Natural killer cell (primary cell): ENCODE results near the gene SLFNL1. TPM values are rescaled to one million over a fixed set of nuclear protein-coding genes. Genes with fewer than 3 reads are reported as not detected.

ENCODE experiments used
- ATAC-seq, 3 donors: fragments of 150-1000 bp in 2 of 3; fragments of 200-7000 bp in 1 of 3; cut with Tn5 transposase; 1 replicate in 1 of 3; 2 replicates in 2 of 3; pipeline ENCODE4 v1.10.0; 2021; ENCODE audit warnings: mild to moderate bottlenecking in 2 of 3, moderate library complexity in 2 of 3
- DNase-seq, 2 donors: peaks; one replicate each; pipeline versions ENCODE4 v3.0.0 to v3.0.0-alpha.2; 2013 to 2021; ENCODE audit warnings: mixed read lengths in 1 of 2
- H3K27ac ChIP-seq: one replicate; pipeline ENCODE4 v1.5.1; 2013; ENCODE audit warnings: mild to moderate bottlenecking, low read length
- H3K27me3 ChIP-seq: one replicate; pipeline ENCODE4 v1.6.1; 2013; ENCODE audit warnings: low read length; ENCODE audit not compliant: control insufficient read depth, insufficient read depth
- H3K36me3 ChIP-seq: one replicate; pipeline ENCODE4 v1.6.1; 2013; ENCODE audit warnings: low read length; ENCODE audit not compliant: control insufficient read depth, insufficient read depth
- H3K4me1 ChIP-seq: one replicate; pipeline ENCODE4 v1.6.1; 2013; ENCODE audit warnings: low read length; ENCODE audit not compliant: control insufficient read depth, insufficient read depth
- H3K4me3 ChIP-seq: one replicate; pipeline ENCODE4 v1.5.1; 2013; ENCODE audit warnings: low read length
- H3K9me3 ChIP-seq: one replicate; pipeline ENCODE4 v1.6.1; 2013; ENCODE audit warnings: low read length; ENCODE audit not compliant: control insufficient read depth, insufficient read depth
- H3K27ac Mint-ChIP-seq, 2 donors: one replicate each; pipeline ENCODE4 v1.8.0; 2022; ENCODE audit warnings: mild to moderate bottlenecking in 2 of 2, mixed read lengths in 2 of 2, moderate library complexity in 1 of 2
- H3K27me3 Mint-ChIP-seq, 2 donors: one replicate each; pipeline ENCODE4 v1.8.0; 2022; ENCODE audit warnings: low read depth in 2 of 2, mixed read lengths in 2 of 2
- H3K36me3 Mint-ChIP-seq: one replicate; pipeline ENCODE4 v1.8.0; 2022; ENCODE audit warnings: mixed read lengths
- H3K4me1 Mint-ChIP-seq, 2 donors: one replicate each; pipeline ENCODE4 v1.8.0; 2022; ENCODE audit warnings: mixed read lengths in 2 of 2
- H3K4me3 Mint-ChIP-seq: one replicate; pipeline ENCODE4 v1.8.0; 2022; ENCODE audit warnings: mild to moderate bottlenecking, moderate library complexity, mixed read lengths
- H3K9me3 Mint-ChIP-seq, 2 donors: one replicate each; pipeline ENCODE4 v1.8.0; 2022; ENCODE audit warnings: mixed read lengths in 2 of 2
- CTCF ChIP-seq: fragments of 200-600 bp; IDR thresholded peaks from one replicate; pipeline ENCODE4 v1.8.0; 2022; ENCODE audit warnings: antibody characterized with exemption
- WGBS: methylation state at CpG from one replicate; pipeline ENCODE4 v1.1.7; 2013; ENCODE audit warnings: missing lambda C conversion rate; ENCODE audit not compliant: insufficient coverage; 5-methylcytosine and 5-hydroxymethylcytosine counted together
- intact Hi-C: fragments of 100-400 bp; cut with micrococcal nuclease; formaldehyde crosslinking; loops from one replicate; pipeline ENCODE4 v1.14.2; 2022
- total RNA-seq, 4 donors: library from RNA; stranded (reverse); fragments of 120-200 nt in 1 of 4; gene quantifications; one replicate each; pipeline versions ENCODE4 v1.2.3 to v1.2.4, GENCODE V29; 2013 to 2022

SLFNL1 gene
- total RNA-seq, 3 donors from 2014 or later (not counting 1 experiment from before 2014, with no cell fraction given) = 0.09 to 0.18 (median 0.09) TPM

GRCh38 chr1:41015897-41016470, 5.5 kb downstream of the SLFNL1 start:
- TF ChIP-seq CTCF = no peak
- H3K27me3 ChIP-seq = no peaks in the 10 kb centered on the region
- peak overlapping the region; percentile 6 to 7 for H3K27ac Mint-ChIP-seq

GRCh38 chr1:41015281-41015896, 6.1 kb downstream of the SLFNL1 start:
- Mint-ChIP-seq H3K27ac (peak overlapping the region in 1 of 2 donors; percentile 27), H3K4me1 (peaks cover 0 to 20% of the 10 kb centered on the region in 2 donors), H3K27me3 (no peaks in the 10 kb centered on the region), H3K4me3 (no peak overlapping the region), H3K9me3 (no peaks in the 10 kb centered on the region), H3K36me3 (peaks cover 2% of the 10 kb centered on the region)
- peaks cover 11% of the 10 kb centered on the region for H3K36me3 ChIP-seq
- no peak overlapping the region for H3K27ac ChIP-seq
- WGBS = 61% methylated on average over 5 of the region's 5 CpGs
- H3K4me3 ChIP-seq = no peak overlapping the region
- no peak for TF ChIP-seq CTCF
- no peaks in the 10 kb centered on the region for H3K27me3 ChIP-seq
- intact Hi-C loops = no loop called here
- ATAC-seq = no peak
- no peak for DNase-seq
- H3K4me1 ChIP-seq = no peaks in the 10 kb centered on the region
- no peaks in the 10 kb centered on the region for H3K9me3 ChIP-seq

More at GRCh38 chr1:41015897-41016470, 5.5 kb downstream of the SLFNL1 start:
- no peak overlapping the region for H3K4me3 ChIP-seq
- no peaks in the 10 kb centered on the region for H3K4me1 ChIP-seq
- no peak overlapping the region for H3K4me3 Mint-ChIP-seq
- H3K27ac ChIP-seq = no peak overlapping the region
- DNase-seq = no peak
- no peak for ATAC-seq
- no peaks in the 10 kb centered on the region for H3K9me3 Mint-ChIP-seq
- intact Hi-C loops = no loop called here
- 78% methylated on average over 13 of the region's 13 CpGs for WGBS
- H3K36me3 Mint-ChIP-seq = no peaks in the 10 kb centered on the region
- peaks cover 5% of the 10 kb centered on the region for H3K36me3 ChIP-seq
- H3K27me3 Mint-ChIP-seq = no peaks in the 10 kb centered on the region
- H3K9me3 ChIP-seq = no peaks in the 10 kb centered on the region
- peaks cover 0 to 20% of the 10 kb centered on the region in 2 donors for H3K4me1 Mint-ChIP-seq

- ATAC-seq = no peak
These were observed 6.7 kb downstream of the SLFNL1 start for GRCh38 chr1:41014871-41015270.

More at GRCh38 chr1:41014871-41015270, 6.7 kb downstream of the SLFNL1 start:
- DNase-seq = no peak
- Histone ChIP-seq H3K27ac (no peak overlapping the region), H3K4me3 (no peak overlapping the region), H3K4me1 (no peaks in the 10 kb centered on the region), H3K27me3 (no peaks in the 10 kb centered on the region), H3K9me3 (no peaks in the 10 kb centered on the region), H3K36me3 (peaks cover 16% of the 10 kb centered on the region)
- H3K4me1 Mint-ChIP-seq = peaks cover 0 to 20% of the 10 kb centered on the region in 2 donors
- peak overlapping the region in 1 of 2 donors; percentile 27 for H3K27ac Mint-ChIP-seq
- no peaks in the 10 kb centered on the region for H3K27me3 Mint-ChIP-seq
- peaks cover 7% of the 10 kb centered on the region for H3K36me3 Mint-ChIP-seq
- no peak for TF ChIP-seq CTCF
- WGBS = 47% methylated on average over 8 of the region's 8 CpGs
- H3K9me3 Mint-ChIP-seq = no peaks in the 10 kb centered on the region
- no peak overlapping the region for H3K4me3 Mint-ChIP-seq
- intact Hi-C loops = no loop called here
